Measurements from ENCODE around the gene VCP.

Gene VCP

DNA sequence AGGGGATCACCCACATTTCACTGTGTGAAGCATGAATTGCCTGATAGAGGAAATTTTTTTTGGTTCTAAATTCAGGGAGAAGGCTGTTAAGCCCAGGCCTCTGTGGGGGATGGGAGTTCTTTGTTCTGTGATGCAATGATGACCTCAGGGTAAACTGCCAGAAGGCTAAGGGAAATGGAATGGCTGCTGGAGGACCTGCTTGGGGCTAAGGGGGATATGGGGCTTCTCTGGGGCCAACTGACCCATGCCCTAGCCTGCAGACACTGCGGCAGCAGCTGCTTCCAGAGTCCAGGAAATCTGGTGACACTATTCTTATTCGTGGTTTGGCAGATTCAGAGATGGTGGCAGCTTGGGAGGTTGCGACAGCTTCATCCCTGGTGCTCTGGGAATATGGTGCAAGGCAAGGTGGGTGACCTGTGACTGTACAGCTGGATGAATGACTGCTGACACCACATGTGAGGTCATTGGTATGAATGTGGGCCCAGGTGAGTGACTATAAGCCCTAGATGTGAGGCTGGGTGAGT is 30.3 kb downstream of the VCP start:
- H3K36me3 ChIP-seq: peaks cover 2% of the 10 kb centered on the region; the same call in 1 of the 2 replicates
- H3K9me3 ChIP-seq (ENCODE audit: severe bottlenecking): no peaks in the 10 kb centered on the region
- no peak for DNase-seq
- H3K27me3 ChIP-seq (ENCODE audit: insufficient read depth, low read depth, severe bottlenecking): no peaks in the 10 kb centered on the region
- no peak overlapping the region for H3K4me3 ChIP-seq (ENCODE audit: low read depth, low read length)
- H3K27ac ChIP-seq: no peak overlapping the region
- TF ChIP-seq, protein P1, sequence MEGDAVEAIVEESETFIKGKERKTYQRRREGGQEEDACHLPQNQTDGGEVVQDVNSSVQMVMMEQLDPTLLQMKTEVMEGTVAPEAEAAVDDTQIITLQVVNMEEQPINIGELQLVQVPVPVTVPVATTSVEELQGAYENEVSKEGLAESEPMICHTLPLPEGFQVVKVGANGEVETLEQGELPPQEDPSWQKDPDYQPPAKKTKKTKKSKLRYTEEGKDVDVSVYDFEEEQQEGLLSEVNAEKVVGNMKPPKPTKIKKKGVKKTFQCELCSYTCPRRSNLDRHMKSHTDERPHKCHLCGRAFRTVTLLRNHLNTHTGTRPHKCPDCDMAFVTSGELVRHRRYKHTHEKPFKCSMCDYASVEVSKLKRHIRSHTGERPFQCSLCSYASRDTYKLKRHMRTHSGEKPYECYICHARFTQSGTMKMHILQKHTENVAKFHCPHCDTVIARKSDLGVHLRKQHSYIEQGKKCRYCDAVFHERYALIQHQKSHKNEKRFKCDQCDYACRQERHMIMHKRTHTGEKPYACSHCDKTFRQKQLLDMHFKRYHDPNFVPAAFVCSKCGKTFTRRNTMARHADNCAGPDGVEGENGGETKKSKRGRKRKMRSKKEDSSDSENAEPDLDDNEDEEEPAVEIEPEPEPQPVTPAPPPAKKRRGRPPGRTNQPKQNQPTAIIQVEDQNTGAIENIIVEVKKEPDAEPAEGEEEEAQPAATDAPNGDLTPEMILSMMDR (IDR thresholded peaks at IDR 0.05; ENCODE audit: low read depth, low read length): no peak

DNA sequence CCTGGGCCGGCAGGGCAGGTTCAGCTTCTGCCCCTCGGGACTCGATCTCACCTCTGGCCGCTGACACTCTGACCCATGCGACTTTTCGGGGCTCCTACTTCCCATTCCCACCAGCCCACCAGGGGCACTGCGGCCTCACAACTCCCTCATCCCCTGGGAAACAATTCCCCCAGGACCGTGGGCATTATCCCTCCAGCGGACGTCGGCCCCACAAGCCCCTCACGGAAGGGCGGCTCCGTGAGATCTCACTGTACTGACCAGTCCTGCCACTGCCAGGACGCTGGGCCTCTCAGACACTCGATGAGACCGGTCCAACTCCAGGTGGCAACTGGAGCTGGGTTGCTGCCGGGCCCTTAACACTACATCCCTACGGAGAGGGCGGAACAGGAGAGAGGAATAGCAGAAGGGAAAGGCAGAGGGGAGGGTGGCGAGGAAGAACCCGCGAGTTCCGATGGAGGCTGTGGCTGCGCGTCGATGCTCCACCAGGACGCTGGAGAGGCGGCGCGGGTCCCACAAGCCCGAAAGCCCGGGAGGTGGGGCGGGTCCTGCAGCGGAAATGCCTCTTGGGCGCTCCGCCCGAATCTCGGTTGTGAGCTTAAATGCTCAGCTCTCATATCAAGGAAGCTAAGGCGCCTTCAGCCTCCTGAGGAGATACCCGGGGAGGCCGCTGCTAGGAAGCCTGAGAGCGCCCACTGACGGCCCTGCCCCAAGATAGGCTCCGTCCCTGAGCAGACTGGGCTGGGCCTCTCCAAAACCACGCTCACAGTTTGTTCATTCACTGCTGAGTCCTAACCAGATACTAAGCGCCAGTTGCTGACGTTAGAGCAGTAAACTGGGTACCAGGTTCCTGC is 36.3 kb downstream of the VCP start:
- Histone ChIP-seq H3K27ac (no peak overlapping the region), H3K4me3 (ENCODE audit: low read depth, low read length) (no peak overlapping the region), H3K27me3 (ENCODE audit: insufficient read depth, low read depth, severe bottlenecking) (no peaks in the 10 kb centered on the region), H3K36me3 (no peaks in the 10 kb centered on the region; the same call in 1 of the 2 replicates), H3K9me3 (ENCODE audit: severe bottlenecking) (no peaks in the 10 kb centered on the region)
- TF ChIP-seq, protein P1 (IDR thresholded peaks at IDR 0.05; ENCODE audit: low read depth, low read length): no peak
- DNase-seq: no peak

DNA sequence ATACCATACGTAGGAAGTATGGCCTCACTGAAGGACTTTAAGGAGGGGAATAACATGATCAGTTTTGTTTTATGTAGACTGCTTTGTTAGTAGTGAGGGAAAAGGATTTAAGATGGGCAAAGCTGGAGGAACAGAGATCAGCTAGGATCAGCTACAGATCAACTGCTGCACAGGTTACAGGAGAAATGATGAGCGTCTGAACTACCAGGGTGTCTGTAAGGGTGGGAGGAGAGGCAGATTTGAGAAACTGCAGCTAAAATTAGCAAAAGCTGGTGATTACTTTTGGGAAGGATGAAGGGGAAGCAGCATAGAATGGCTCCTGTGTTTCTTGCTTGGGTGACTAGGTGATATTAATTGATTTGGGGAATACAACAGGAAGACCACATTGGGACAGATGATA is 39.3 kb downstream of the VCP start:
- DNase-seq: no peak
- no peak overlapping the region for H3K27ac ChIP-seq
- no peaks in the 10 kb centered on the region; the same call in 1 of the 2 replicates for H3K36me3 ChIP-seq
- no peak overlapping the region for H3K4me3 ChIP-seq (ENCODE audit: low read depth, low read length)
- H3K9me3 ChIP-seq (ENCODE audit: severe bottlenecking): no peaks in the 10 kb centered on the region
- H3K27me3 ChIP-seq (ENCODE audit: insufficient read depth, low read depth, severe bottlenecking): no peaks in the 10 kb centered on the region
- TF ChIP-seq, protein P1 (IDR thresholded peaks at IDR 0.05; ENCODE audit: low read depth, low read length): no peak

DNA sequence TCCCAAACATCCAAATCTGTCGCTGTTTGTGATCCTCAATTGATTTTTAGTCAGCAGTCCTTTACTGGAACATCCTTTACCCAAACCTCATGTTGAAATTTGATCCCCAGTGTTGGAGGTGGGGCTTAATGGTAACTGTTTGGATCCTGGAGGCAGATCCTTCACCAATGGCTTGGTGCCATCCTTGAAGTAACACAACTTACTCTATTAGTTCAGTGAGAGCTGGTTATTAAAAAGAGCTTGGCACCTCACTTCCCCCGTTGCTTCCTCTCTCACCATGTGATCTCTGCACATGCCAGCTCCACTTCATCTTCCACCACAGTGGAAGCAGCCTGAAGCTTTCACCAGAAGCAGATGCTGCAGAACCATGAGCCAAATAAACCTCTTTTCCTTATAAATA is 42.6 kb downstream of the VCP start:
- Histone ChIP-seq H3K4me3 (ENCODE audit: low read depth, low read length) (no peak overlapping the region), H3K27ac (no peak overlapping the region), H3K9me3 (ENCODE audit: severe bottlenecking) (no peaks in the 10 kb centered on the region), H3K36me3 (no peaks in the 10 kb centered on the region; the same call in 1 of the 2 replicates), H3K27me3 (ENCODE audit: insufficient read depth, low read depth, severe bottlenecking) (no peaks in the 10 kb centered on the region)
- TF ChIP-seq, protein P1 (IDR thresholded peaks at IDR 0.05; ENCODE audit: low read depth, low read length): no peak
- DNase-seq: no peak

DNA sequence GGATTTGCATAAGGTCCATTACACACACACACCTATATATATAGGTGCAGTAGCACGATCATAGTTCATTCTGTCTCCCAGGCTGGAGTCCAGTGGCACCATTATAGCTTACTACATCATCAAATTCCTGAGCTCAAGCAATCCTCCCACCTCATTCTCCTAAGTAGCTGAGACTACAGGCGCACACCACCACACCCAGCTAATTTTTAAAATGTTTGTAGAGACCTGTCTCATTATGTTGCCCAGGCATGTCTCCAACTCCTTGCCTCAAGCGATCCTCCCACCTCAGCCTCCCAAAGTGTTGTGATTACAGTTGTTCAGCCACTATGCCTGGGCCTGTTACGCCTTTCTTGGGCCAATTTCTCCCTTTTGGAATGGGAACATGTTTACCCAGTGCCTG is 43.2 kb downstream of the VCP start:
- TF ChIP-seq, protein P1 (IDR thresholded peaks at IDR 0.05; ENCODE audit: low read depth, low read length): no peak

More for the DNA sequence above, 43.2 kb downstream of the VCP start:
- no peaks in the 10 kb centered on the region for H3K27me3 ChIP-seq (ENCODE audit: insufficient read depth, low read depth, severe bottlenecking)
- no peaks in the 10 kb centered on the region; the same call in 1 of the 2 replicates for H3K36me3 ChIP-seq
- no peak overlapping the region for H3K27ac ChIP-seq
- no peaks in the 10 kb centered on the region for H3K9me3 ChIP-seq (ENCODE audit: severe bottlenecking)
- DNase-seq: no peak
- no peak overlapping the region for H3K4me3 ChIP-seq (ENCODE audit: low read depth, low read length)
